GM21423 (cell line): ENCODE measurements around the gene B3GALT4.
"Not testable (repeated sequence)": the region's sequence is repeated elsewhere in the genome, so short reads cannot be mapped to it uniquely, and the experiment has no call there.

Source experiments
- ATAC-seq: cut with Tn5 transposase; IDR thresholded peaks from one replicate; pipeline ENCODE4 v1.9.1; 2021; ENCODE audit warnings: mild to moderate bottlenecking, moderate library complexity; ENCODE audit not compliant: unreplicated experiment

B3GALT4 gene

GRCh38 chr6:33276864-33277662 is at the start of gene B3GALT4:
Gene B3GALT4, plus strand, starts transcription at chr6:33277123. Its CDS starts 297 bp downstream, at chr6:33277420.
- ATAC-seq = peak; percentile 50

GRCh38 chr6:33235221-33235634 is 41.7 kb upstream of the B3GALT4 start:
- ATAC-seq = no peak

- no peak for ATAC-seq
Observed at GRCh38 chr6:33236328-33236727, 40.6 kb upstream of the B3GALT4 start.

- ATAC-seq = no peak
Observed at GRCh38 chr6:33236852-33237251, 40.1 kb upstream of the B3GALT4 start.

- no peak for ATAC-seq
Observed at GRCh38 chr6:33237741-33238140, 39.2 kb upstream of the B3GALT4 start.

- no peak for ATAC-seq
Observed at GRCh38 chr6:33241968-33242367, 35.0 kb upstream of the B3GALT4 start.

- ATAC-seq = no peak
Observed at GRCh38 chr6:33243476-33243875, 33.4 kb upstream of the B3GALT4 start.

GRCh38 chr6:33247977-33248642 is 28.8 kb upstream of the B3GALT4 start:
- ATAC-seq = peak; percentile 44

- peak; percentile 2 for ATAC-seq
Observed at GRCh38 chr6:33248643-33248931, 28.3 kb upstream of the B3GALT4 start.

GRCh38 chr6:33248932-33249731 is 27.8 kb upstream of the B3GALT4 start:
- ATAC-seq = peak; percentile 86

GRCh38 chr6:33249732-33250630 is 26.9 kb upstream of the B3GALT4 start:
- ATAC-seq = no peak

- ATAC-seq = no peak
Observed at GRCh38 chr6:33250731-33251130, 26.2 kb upstream of the B3GALT4 start.

- ATAC-seq = no peak
Observed at GRCh38 chr6:33251395-33252012, 25.4 kb upstream of the B3GALT4 start.

- no peak for ATAC-seq
Observed at GRCh38 chr6:33252759-33253158, 24.2 kb upstream of the B3GALT4 start.

- no peak for ATAC-seq
Observed at GRCh38 chr6:33254591-33254990, 22.3 kb upstream of the B3GALT4 start.

- no peak for ATAC-seq
Observed at GRCh38 chr6:33259032-33259431, 17.9 kb upstream of the B3GALT4 start.

GRCh38 chr6:33262490-33262889 is 14.4 kb upstream of the B3GALT4 start:
- ATAC-seq = not testable (repeated sequence)

- ATAC-seq = no peak
Observed at GRCh38 chr6:33264015-33264414, 12.9 kb upstream of the B3GALT4 start.

- no peak for ATAC-seq
Observed at GRCh38 chr6:33271117-33271467, 5.8 kb upstream of the B3GALT4 start.
